Erythroblast (primary cell): ENCODE data around the gene FRMD4A.

ENCODE experiments used
- GATA1 ChIP-seq: IDR thresholded peaks from 2 replicates; pipeline ENCODE4 v1.6.1; 2011; ENCODE audit warnings: low read depth, mild to moderate bottlenecking, control low read depth, low read length, moderate library complexity
- POLR2A ChIP-seq: IDR thresholded peaks from 2 replicates; pipeline ENCODE4 v1.6.1; 2011; ENCODE audit warnings: mild to moderate bottlenecking, low read length

- TF ChIP-seq POLR2A (no peak), GATA1 (no peak)
Observed at GRCh38 chr10:13892001-13892491, 438.7 kb downstream of the FRMD4A start.
